ENCODE measurements around the gene MAGI2. TPM values are rescaled to one million over a fixed set of nuclear protein-coding genes. Genes with fewer than 3 reads are reported as not detected.

Gene MAGI2
- total and polyA plus RNA-seq, 2 of the 13 experiments (the other 11 are each of a cell fraction or from before 2014, with no cell fraction given): 1.5 to 3.8 TPM

DNA sequence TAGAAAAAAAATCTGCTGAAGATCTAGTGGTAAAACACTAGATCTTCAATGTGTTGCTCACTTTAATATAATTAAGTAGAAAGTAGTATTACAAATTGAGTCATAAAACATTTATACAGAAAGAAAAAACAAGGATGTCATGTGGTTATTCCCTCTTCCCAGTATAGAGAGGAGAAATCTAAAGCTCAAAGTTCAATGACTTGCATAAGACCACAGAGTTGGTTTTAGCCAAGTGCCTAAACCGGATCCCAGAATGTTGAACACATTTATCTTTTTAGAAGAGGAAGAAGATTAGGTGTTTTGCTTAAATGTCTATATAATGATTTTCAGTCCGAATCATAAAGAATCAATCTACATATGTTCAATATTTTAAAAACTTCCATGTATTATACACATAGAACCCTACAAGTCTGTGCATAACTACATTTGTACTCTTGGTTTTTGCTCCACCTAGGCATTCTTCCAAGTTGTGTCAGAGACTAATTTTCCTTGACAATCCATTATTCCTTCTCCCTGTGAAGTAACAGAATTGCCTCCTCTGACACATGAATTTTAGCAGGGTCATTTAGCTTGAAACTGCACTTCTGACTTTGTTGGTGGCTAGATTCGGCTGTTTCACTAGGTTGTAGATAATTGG is 389.2 kb downstream of the MAGI2 start:
- WGBS (ENCODE audit: low lambda C conversion rate): 20% methylated on average over 3 of the region's 3 CpGs
- H3K4me2 ChIP-seq (ENCODE audit: low read depth, low read length): no peak overlapping the region
- ChIA-PET POLR2A (interaction anchor here (1.0 kb wide), 1 partner anchor 14 kb away, joined by 3 read pairs; no protein-coding TSS in a partner anchor), CTCF (ENCODE audit: low intra/inter-chr PET ratio, low total read pairs) (no interaction called here)
- TF ChIP-seq CBX1 (IDR thresholded peaks at IDR 0.05; ENCODE audit: low read depth) (no peak), HNF4G (IDR thresholded peaks at IDR 0.05; ENCODE audit: borderline replicate concordance, low read depth, low read length) (peak; percentile 31; the same call in 1 of the 2 replicates), HNF4G (CRISPR knock-in tag; IDR thresholded peaks at IDR 0.05; ENCODE audit: borderline replicate concordance, low read depth) (no peak), BATF2 (CRISPR knock-in tag; IDR thresholded peaks at IDR 0.05) (no peak), TBX3 (IDR thresholded peaks at IDR 0.05; ENCODE audit: borderline replicate concordance) (no peak), ZNF792 (CRISPR knock-in tag; IDR thresholded peaks at IDR 0.05) (no peak), NR2F2 (IDR thresholded peaks at IDR 0.05; ENCODE audit: borderline replicate concordance, low read depth) (no peak), ZNF382 (CRISPR knock-in tag; IDR thresholded peaks at IDR 0.05; ENCODE audit: borderline replicate concordance) (no peak), NCOR1 (IDR thresholded peaks at IDR 0.05; ENCODE audit: borderline replicate concordance, low read length) (0 out of 2 replicates have a peak, but pooled peaks have one; percentile 34), HNF4A (CRISPR knock-in tag; IDR thresholded peaks at IDR 0.05) (peak; percentile 66), TEF (CRISPR knock-in tag; IDR thresholded peaks at IDR 0.05) (peak; percentile 62; the same call in 1 of the 2 replicates), ZKSCAN5 (CRISPR knock-in tag; IDR thresholded peaks at IDR 0.05) (no peak), HNRNPLL (IDR thresholded peaks at IDR 0.05; ENCODE audit: low read depth, low read length, poor library complexity, severe bottlenecking) (no peak), SIN3B (IDR thresholded peaks at IDR 0.05; ENCODE audit: low read length) (no peak), CEBPB (IDR thresholded peaks at IDR 0.05; ENCODE audit: borderline replicate concordance, low read depth, low read length) (peak; percentile 3; the same call in 1 of the 2 replicates), ZNF644 (CRISPR knock-in tag; IDR thresholded peaks at IDR 0.05; ENCODE audit: low read depth) (0 out of 2 replicates have a peak, but pooled peaks have one; percentile 23)
- TF ChIP-seq, protein P1, sequence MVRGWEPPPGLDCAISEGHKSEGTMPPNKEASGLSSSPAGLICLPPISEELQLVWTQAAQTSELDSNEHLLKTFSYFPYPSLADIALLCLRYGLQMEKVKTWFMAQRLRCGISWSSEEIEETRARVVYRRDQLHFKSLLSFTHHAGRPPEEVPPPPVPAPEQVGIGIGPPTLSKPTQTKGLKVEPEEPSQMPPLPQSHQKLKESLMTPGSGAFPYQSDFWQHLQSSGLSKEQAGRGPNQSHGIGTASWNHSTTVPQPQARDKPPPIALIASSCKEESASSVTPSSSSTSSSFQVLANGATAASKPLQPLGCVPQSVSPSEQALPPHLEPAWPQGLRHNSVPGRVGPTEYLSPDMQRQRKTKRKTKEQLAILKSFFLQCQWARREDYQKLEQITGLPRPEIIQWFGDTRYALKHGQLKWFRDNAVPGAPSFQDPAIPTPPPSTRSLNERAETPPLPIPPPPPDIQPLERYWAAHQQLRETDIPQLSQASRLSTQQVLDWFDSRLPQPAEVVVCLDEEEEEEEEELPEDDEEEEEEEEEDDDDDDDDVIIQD (CRISPR knock-in tag; IDR thresholded peaks at IDR 0.05; ENCODE audit: low read depth): 0 out of 2 replicates have a peak, but pooled peaks have one; percentile 44
- intact Hi-C loops (cut with micrococcal nuclease; ENCODE audit: unreplicated experiment) (no loop called here), in situ Hi-C loops (cut with HindIII; ENCODE audit: extremely low pct_ligation_motif_present, low pct_unique_long_range_greater_than_20kb) (no loop called here)
- FAIRE-seq: no peak
- H3K27me3 ChIP-seq (ENCODE audit: control insufficient read depth in 1 of 2, insufficient read depth in 2 of 2, low read length in 2 of 2): no peaks in the 10 kb centered on the region
- peaks cover 8% of the 10 kb centered on the region; the same call in 1 of the 2 replicates for H3K4me1 ChIP-seq (ENCODE audit: insufficient read depth, low read length)
- 0 out of 3 replicates have a peak, but pooled peaks have one; percentile 35 for ATAC-seq
- no TSS peak for BruUV-seq (replicated peaks)
- H4K20me1 ChIP-seq (ENCODE audit: insufficient read depth, low read length): no peaks in the 10 kb centered on the region
- no peak overlapping the region for H3K27ac ChIP-seq (ENCODE audit: extremely low read length, insufficient read depth, low read length)
- no peak overlapping the region for H3K9ac ChIP-seq (ENCODE audit: insufficient read depth, low read depth, low read length)
- no peak overlapping the region for H3K4me3 ChIP-seq (replicated peaks in 1 of 3; ENCODE audit: insufficient read depth in 1 of 3, low read depth in 2 of 3, low read length in 3 of 3)
- H3K36me3 ChIP-seq (replicated peaks in 1 of 2; ENCODE audit: control insufficient read depth in 1 of 2, insufficient read depth in 2 of 2, low read length in 2 of 2): no peaks in the 10 kb centered on the region
- no peaks in the 10 kb centered on the region for H3K9me3 ChIP-seq (ENCODE audit: low read length)
- DNase-seq (ENCODE audit: low spot score): peak; percentile 10
- no peaks in the 10 kb centered on the region for H3K79me2 ChIP-seq (ENCODE audit: insufficient read depth, low read length)
- no peak overlapping the region for H2AFZ ChIP-seq (ENCODE audit: low read length)
